K562 (cell line): ENCODE results near the gene PCNX3. TPM values are rescaled to one million over a fixed set of nuclear protein-coding genes. Genes with fewer than 3 reads are reported as not detected.

Source experiments
- ATF7 ChIP-seq: fragments of 450-650 bp; IDR thresholded peaks from 2 replicates; pipeline ENCODE4 v1.7.1; 2014; ENCODE audit warnings: mild to moderate bottlenecking, moderate library complexity
- BDP1 ChIP-seq: IDR thresholded peaks from 3 replicates; pipeline ENCODE4 v1.6.1; 2011; ENCODE audit not compliant: insufficient read length, insufficient read depth
- EHMT2 ChIP-seq: fragments of 450-650 bp; IDR thresholded peaks from 2 replicates; pipeline ENCODE4 v1.6.1; 2018; ENCODE audit warnings: antibody characterized with exemption
- HNRNPL ChIP-seq: fragments of 200-400 bp; formaldehyde crosslinking; IDR thresholded peaks from 2 replicates; pipeline ENCODE4 v1.6.1; 2017; ENCODE audit warnings: low read depth, mild to moderate bottlenecking, low read length
- KAT2B ChIP-seq: IDR thresholded peaks from one replicate; pipeline ENCODE4 v1.6.1; 2012; ENCODE audit warnings: low read depth, mild to moderate bottlenecking, control low read depth, inconsistent platforms, low read length, moderate library complexity
- KDM5B ChIP-seq: fragments of 200-600 bp; sonication (generic); IDR thresholded peaks from 2 replicates; pipeline ENCODE4 v1.6.1; 2012; ENCODE audit warnings: low read depth, mild to moderate bottlenecking, moderate library complexity, low read length, control low read depth, inconsistent platforms; ENCODE audit not compliant: insufficient replicate concordance
- KHSRP ChIP-seq: fragments of 450-650 bp; IDR thresholded peaks from 2 replicates; pipeline ENCODE4 v1.6.1; 2017
- MCM7 ChIP-seq, 2 experiments: fragments of 450-650 bp; IDR thresholded peaks; 2 replicates each; pipeline ENCODE4 v1.6.1; 2016 to 2018
- NR3C1 ChIP-seq: sonication (generic); formaldehyde crosslinking; IDR thresholded peaks from 2 replicates; pipeline ENCODE4 v1.8.1; 2022; ENCODE audit warnings: missing genetic modification reagents
- OTX1 ChIP-seq: fragments of 450-650 bp; formaldehyde crosslinking; IDR thresholded peaks from 2 replicates; pipeline ENCODE4 v1.4.0; 2022; ENCODE audit warnings: mild to moderate bottlenecking
- PML ChIP-seq: IDR thresholded peaks from 2 replicates; pipeline ENCODE4 v1.6.1; 2012; ENCODE audit warnings: low read length, inconsistent platforms
- RBM39 ChIP-seq: fragments of 200-400 bp; formaldehyde crosslinking; optimal IDR thresholded peaks from 2 replicates; pipeline ENCODE3; 2018; ENCODE audit warnings: low read depth, low read length
- ZBED1 ChIP-seq: IDR thresholded peaks from 2 replicates; pipeline ENCODE4 v1.6.1; 2014
- ZFPM2 ChIP-seq: fragments of 250-450 bp; sonication (Bioruptor Pico); IDR thresholded peaks from 2 replicates; pipeline ENCODE4 v1.5.1; 2022; ENCODE audit warnings: mild to moderate bottlenecking
- ZNF133 ChIP-seq: fragments of 250-450 bp; sonication (Bioruptor Pico); IDR thresholded peaks from 2 replicates; pipeline ENCODE4 v1.4.0; 2020; ENCODE audit warnings: mild to moderate bottlenecking
- ZNF134 ChIP-seq: fragments of 250-450 bp; sonication (Bioruptor Pico); conservative IDR thresholded peaks from 2 replicates; pipeline ENCODE4 v1.4.0; 2020
- ZNF24 ChIP-seq: fragments of 450-650 bp; IDR thresholded peaks from 2 replicates; pipeline ENCODE4 v1.6.1; 2016
- ZNF347 ChIP-seq: fragments of 450-650 bp; formaldehyde crosslinking; IDR thresholded peaks from 2 replicates; pipeline ENCODE4 v1.4.0; 2020; ENCODE audit warnings: low read depth, mild to moderate bottlenecking, moderate library complexity
- ZNF354B ChIP-seq: fragments of 250-450 bp; sonication (Bioruptor Pico); IDR thresholded peaks from 2 replicates; pipeline ENCODE4 v1.4.0; 2020
- polyA plus RNA-seq, 8 experiments: library from polyadenylated mRNA; depleted of rRNA in 4 of 8; stranded (reverse) in 5 of 8; unstranded in 3 of 8; fragments of >200 nt; fragmentation: Nextera tagmentation in 2 of 8; fragmentation: Illumina TruSeq in 1 of 8; extraction: Ambion mirVana in 2 of 8; extraction: Trizol in 1 of 8; gene quantifications; 2 replicates each; pipeline versions ENCODE4 v1.2.1 to v1.2.3, GENCODE V29; 2011 to 2014; ENCODE audit warnings: inconsistent platforms in 1 of 8, missing spikeins in 1 of 8
- total RNA-seq, 7 experiments: library from RNA; depleted of rRNA in 6 of 7; stranded (reverse); fragments of >200 nt in 6 of 7; fragmentation: Illumina TruSeq in 2 of 7; extraction: Trizol in 2 of 7; gene quantifications; 2 replicates each; pipeline versions ENCODE4 v1.2.1 to v1.2.3, GENCODE V29; 2011 to 2021; ENCODE audit warnings: low replicate concordance in 1 of 7
- TF ChIP-seq, protein P1 (sequence below): fragments of 200-400 bp; formaldehyde crosslinking; IDR thresholded peaks from 2 replicates; pipeline ENCODE4 v1.6.1; 2017; ENCODE audit warnings: mild to moderate bottlenecking, low read depth, low read length, moderate library complexity
- TF ChIP-seq, protein P2 (sequence below): fragments of 450-650 bp; IDR thresholded peaks from 2 replicates; pipeline ENCODE4 v1.6.1; 2016; ENCODE audit warnings: missing biosample characterization, missing genetic modification characterization
- TF ChIP-seq, protein P3 (sequence below): sonication (generic); formaldehyde crosslinking; IDR thresholded peaks from 2 replicates; pipeline ENCODE4 v1.9.0; 2022; ENCODE audit warnings: mild to moderate bottlenecking, missing genetic modification reagents
- TF ChIP-seq, protein P4 (sequence below), 2 experiments: fragments of 450-650 bp in 1 of 2; sonication (generic) in 1 of 2; formaldehyde crosslinking in 1 of 2; IDR thresholded peaks in 1 of 2; conservative IDR thresholded peaks in 1 of 2; 2 replicates each; pipeline versions ENCODE4 v1.6.1 to v1.8.1; 2016 to 2023; ENCODE audit warnings: mild to moderate bottlenecking in 2 of 2, moderate library complexity in 2 of 2, inconsistent platforms in 1 of 2, missing genetic modification reagents in 1 of 2
- TF ChIP-seq, protein P5 (sequence below), 2 experiments: fragments of 450-650 bp; conservative IDR thresholded peaks; 2 replicates each; pipeline ENCODE4 v1.6.1; 2017; ENCODE audit warnings: mild to moderate bottlenecking in 2 of 2, moderate library complexity in 2 of 2

PCNX3 gene
- total and polyA plus RNA-seq, 9 of the 15 experiments (the other 6 are each of a cell fraction or from before 2014, with no cell fraction given) = 0.11 to 47.8 (median 12.8) TPM

DNA sequence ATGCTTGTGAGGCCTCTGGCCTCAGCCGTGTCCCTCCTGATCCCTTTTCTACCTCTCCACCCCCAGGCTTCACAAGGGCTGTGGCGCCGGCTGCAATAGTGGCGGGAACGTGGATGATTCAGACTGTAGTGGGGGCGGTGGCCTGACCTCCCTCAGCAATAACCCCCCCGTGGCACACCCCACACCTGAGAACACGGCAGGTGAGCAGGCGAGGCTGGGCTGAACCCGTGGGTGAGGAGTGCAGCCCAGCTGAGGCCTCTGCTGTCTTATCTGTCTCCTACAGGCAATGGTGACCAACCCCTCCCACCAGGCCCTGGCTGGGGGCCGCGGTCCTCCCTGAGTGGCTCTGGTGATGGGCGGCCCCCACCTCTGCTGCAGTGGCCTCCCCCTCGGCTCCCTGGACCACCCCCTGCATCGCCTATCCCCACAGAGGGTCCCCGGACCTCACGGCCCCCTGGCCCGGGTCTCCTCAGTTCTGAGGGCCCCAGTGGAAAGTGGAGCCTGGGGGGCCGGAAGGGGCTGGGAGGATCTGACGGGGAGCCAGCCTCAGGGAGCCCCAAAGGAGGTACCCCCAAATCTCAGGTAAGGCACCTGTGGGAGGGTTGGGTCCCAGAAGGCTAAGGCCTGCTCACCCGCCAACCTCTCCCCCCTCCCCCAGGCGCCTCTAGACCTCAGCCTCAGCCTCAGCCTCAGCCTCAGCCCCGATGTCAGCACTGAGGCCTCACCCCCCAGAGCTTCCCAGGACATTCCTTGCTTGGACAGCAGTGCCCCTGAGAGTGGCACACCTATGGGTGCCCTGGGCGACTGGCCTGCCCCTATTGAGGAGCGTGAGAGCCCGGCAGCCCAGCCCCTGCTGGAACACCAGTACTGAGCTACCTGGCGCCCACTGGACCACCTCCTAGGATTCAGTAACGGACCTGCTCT, 20.8 kb downstream of the PCNX3 start (continued):
- TF ChIP-seq, protein P1, sequence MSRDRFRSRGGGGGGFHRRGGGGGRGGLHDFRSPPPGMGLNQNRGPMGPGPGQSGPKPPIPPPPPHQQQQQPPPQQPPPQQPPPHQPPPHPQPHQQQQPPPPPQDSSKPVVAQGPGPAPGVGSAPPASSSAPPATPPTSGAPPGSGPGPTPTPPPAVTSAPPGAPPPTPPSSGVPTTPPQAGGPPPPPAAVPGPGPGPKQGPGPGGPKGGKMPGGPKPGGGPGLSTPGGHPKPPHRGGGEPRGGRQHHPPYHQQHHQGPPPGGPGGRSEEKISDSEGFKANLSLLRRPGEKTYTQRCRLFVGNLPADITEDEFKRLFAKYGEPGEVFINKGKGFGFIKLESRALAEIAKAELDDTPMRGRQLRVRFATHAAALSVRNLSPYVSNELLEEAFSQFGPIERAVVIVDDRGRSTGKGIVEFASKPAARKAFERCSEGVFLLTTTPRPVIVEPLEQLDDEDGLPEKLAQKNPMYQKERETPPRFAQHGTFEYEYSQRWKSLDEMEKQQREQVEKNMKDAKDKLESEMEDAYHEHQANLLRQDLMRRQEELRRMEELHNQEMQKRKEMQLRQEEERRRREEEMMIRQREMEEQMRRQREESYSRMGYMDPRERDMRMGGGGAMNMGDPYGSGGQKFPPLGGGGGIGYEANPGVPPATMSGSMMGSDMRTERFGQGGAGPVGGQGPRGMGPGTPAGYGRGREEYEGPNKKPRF = no peak
- TF ChIP-seq ATF7 (peak; percentile 30; the same call in 1 of the 2 replicates), ZNF347 (CRISPR knock-in tag) (no peak), OTX1 (CRISPR knock-in tag) (no peak), ZNF133 (CRISPR knock-in tag) (no peak), ZNF24 (no peak), KDM5B (no peak), MCM7 (IDR thresholded peaks at IDR 0.05) (no peak), ZFPM2 (CRISPR knock-in tag) (no peak), ZBED1 (0 out of 2 replicates have a peak, but pooled peaks have one; percentile 31), KAT2B (no peak), ZNF354B (CRISPR knock-in tag) (no peak), PML (peak; percentile 62; the same call in 1 of the 2 replicates), NR3C1 (CRISPR knock-in tag) (no peak), RBM39 (no peak), EHMT2 (no peak), ZNF134 (CRISPR knock-in tag) (no peak), HNRNPL (no peak), BDP1 (no peak), KHSRP (no peak)
- TF ChIP-seq, protein P2, sequence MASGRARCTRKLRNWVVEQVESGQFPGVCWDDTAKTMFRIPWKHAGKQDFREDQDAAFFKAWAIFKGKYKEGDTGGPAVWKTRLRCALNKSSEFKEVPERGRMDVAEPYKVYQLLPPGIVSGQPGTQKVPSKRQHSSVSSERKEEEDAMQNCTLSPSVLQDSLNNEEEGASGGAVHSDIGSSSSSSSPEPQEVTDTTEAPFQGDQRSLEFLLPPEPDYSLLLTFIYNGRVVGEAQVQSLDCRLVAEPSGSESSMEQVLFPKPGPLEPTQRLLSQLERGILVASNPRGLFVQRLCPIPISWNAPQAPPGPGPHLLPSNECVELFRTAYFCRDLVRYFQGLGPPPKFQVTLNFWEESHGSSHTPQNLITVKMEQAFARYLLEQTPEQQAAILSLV (tag) = no peak
- TF ChIP-seq, protein P3, sequence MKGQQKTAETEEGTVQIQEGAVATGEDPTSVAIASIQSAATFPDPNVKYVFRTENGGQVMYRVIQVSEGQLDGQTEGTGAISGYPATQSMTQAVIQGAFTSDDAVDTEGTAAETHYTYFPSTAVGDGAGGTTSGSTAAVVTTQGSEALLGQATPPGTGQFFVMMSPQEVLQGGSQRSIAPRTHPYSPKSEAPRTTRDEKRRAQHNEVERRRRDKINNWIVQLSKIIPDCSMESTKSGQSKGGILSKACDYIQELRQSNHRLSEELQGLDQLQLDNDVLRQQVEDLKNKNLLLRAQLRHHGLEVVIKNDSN (CRISPR knock-in tag) = no peak
- TF ChIP-seq, protein P4, sequence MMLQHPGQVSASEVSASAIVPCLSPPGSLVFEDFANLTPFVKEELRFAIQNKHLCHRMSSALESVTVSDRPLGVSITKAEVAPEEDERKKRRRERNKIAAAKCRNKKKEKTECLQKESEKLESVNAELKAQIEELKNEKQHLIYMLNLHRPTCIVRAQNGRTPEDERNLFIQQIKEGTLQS (IDR thresholded peaks at IDR 0.05) = peak; percentile 48; the same call in 1 of the 2 replicates
- TF ChIP-seq, protein P4 (CRISPR knock-in tag; conservative IDR thresholded peaks at IDR 0.05) = no peak
- TF ChIP-seq, protein P5, sequence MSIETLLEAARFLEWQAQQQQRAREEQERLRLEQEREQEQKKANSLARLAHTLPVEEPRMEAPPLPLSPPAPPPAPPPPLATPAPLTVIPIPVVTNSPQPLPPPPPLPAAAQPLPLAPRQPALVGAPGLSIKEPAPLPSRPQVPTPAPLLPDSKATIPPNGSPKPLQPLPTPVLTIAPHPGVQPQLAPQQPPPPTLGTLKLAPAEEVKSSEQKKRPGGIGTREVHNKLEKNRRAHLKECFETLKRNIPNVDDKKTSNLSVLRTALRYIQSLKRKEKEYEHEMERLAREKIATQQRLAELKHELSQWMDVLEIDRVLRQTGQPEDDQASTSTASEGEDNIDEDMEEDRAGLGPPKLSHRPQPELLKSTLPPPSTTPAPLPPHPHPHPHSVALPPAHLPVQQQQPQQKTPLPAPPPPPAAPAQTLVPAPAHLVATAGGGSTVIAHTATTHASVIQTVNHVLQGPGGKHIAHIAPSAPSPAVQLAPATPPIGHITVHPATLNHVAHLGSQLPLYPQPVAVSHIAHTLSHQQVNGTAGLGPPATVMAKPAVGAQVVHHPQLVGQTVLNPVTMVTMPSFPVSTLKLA (conservative IDR thresholded peaks at IDR 0.05) = peak in 1 of 2 experiments; percentile 74; a peak in 2 of 4 replicates
